GM21423 (cell line): ENCODE data around the gene DBN1.
"Not testable (repeated sequence)": the region's sequence is repeated elsewhere in the genome, so short reads cannot be mapped to it uniquely, and the experiment has no call there.

Source experiments
- ATAC-seq: cut with Tn5 transposase; IDR thresholded peaks from one replicate; pipeline ENCODE4 v1.9.1; 2021; ENCODE audit warnings: mild to moderate bottlenecking, moderate library complexity; ENCODE audit not compliant: unreplicated experiment

DBN1 gene

DNA sequence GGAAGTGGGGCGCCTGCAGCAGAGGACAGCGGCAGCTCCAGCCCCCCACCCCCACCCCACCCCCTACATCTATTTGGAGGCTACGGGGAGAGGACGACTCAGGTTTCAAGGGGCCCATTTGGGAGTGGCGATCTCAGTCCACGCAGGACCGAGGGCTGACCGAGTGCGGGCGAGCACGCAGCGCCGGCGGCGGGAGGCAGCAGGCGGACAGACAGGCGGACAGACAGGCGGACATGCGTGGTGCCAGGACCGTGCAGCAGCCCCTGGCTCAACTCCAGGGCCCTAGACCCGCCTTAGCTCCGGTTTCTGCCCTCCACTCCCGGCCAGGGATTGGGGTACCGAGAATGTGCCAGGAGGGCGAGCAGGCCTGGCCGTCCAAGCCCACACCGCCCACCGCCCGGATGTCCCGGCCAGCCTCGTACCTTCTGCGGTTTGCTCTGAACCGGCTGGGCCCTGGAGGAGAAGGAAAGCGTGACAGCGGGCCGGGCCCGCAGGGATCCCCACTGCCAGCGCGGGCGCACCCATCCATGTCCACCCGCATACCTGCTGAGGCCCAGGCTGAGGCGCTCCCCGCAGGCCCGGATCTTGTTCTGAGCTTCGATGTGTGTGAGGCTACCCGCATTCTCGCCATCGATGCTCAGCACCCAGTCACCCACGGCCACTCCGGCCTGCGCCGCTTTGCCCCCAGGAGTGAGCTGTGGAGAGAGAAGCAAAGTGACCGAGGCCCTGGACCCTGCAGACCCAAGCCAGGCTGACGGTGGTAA, 18.7 kb upstream of the DBN1 start:
- no peak for ATAC-seq

DNA sequence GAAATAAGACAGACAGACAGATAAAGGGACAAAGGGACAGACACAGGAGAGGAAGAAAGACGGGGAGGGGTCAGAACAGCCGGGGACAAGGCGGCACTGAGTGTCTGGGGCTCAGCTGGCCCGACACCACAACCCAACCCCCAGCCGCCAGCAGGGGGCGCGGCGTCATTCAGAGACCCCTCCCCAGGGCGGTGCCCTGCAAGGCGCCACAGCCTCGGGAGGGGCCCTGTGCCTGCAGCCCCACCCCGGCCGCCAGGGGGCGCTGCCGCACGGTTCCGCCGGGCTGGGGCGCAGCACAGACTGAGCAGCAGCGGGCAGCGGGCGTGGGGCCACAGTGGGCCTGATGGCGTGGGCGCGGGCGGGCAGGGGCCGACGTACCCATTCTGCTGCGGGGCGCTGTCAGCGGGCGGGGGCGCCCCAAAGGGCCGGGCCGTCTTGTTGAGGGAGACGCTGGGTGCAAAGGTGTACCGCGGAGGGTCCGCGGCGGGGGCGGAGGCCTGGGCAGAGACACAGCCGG, 18.1 kb upstream of the DBN1 start:
- no peak for ATAC-seq

DNA sequence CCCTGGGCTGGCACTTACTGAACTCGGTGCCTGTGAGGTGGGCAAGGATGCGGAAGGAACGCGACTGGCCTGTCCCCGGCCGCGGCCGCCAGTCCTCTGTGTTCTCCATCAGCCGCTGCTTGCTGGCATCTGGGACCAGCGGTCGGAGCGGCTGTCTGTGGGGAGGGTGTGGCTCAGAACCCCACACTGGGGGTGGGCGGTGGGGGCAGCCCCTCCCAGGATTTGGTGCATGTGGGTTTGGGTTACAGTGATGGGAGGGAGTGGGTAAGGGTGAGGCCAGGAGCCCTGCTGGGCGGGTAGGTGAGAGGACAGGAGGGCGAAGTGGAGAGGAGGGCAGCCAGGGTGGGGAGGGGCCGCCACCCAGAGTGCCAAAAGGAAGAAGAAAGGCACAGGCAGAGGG, 17.6 kb upstream of the DBN1 start:
- ATAC-seq = no peak

GRCh38 chr5:177490311-177490991, 17.0 kb upstream of the DBN1 start:
- ATAC-seq = no peak

DNA sequence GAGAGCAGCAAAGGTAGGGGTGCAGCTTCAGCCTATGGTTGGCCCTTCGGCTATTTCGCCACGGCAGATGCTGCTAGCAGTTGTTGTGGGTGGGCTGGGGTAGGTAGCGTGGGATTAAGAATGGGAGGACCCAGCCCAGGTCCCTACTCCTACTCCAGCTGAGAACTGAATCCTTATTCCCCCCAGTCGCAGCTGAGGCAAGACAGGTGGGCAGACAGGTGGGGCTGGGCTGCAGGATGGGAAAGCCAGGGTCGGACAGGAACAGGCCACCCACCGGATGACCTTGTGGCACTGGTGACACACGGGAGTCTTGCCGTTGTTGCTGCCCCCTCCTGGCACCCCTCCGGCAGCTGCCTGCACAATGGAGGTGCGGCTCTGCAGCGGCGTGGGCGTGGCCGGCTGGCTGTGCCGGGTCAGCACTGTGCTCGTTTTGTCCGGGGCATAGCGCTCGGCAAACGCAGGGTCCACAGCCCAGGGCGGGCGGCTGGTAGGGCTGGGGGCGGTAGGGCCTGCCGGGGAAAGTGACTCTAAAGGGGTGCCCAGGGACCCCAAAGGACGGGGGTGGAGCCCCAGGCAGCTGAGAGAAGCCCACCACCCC, 15.8 kb upstream of the DBN1 start:
- no peak for ATAC-seq

GRCh38 chr5:177487975-177488374, 14.5 kb upstream of the DBN1 start:
- ATAC-seq = no peak

DNA sequence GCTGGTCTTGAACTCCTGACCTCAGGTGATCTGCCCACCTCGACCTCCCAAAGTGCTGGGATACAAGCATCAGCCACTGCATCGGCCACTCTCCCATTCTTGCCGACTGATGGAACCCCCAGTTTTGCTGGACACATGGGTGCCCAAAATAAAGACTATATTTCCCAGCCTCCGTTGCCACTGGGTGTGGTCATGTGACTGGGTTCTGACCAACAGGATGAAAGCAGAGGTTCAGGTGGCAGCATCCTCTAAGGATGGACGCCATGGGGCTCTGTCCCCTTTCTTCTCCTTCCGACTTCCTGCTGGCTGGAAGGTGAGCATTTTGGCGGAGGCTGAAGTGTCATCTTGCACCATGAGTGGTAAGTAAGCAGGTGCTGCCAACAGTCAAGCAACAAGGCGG, 13.7 kb upstream of the DBN1 start:
- ATAC-seq = no peak

DNA sequence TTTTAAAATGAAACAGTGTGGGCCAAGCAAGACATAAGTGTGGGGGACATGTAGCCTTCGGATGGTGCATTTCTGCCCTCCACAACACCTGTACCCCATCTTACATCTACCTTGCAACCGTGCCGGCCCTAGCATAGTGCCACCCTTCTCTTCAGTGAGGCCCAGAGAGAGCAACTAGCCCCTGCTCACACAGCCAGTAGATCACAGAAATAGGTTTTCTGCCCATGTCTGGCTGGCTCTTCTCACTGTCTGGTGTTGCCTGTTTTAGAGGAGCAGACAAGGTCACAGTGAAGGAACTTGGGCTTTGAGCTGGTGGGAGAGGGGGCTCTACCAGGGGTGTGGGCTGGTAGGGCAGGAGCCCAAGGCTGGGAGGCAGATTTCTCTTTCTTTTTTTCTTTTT, 12.8 kb upstream of the DBN1 start:
- ATAC-seq = no peak

DNA sequence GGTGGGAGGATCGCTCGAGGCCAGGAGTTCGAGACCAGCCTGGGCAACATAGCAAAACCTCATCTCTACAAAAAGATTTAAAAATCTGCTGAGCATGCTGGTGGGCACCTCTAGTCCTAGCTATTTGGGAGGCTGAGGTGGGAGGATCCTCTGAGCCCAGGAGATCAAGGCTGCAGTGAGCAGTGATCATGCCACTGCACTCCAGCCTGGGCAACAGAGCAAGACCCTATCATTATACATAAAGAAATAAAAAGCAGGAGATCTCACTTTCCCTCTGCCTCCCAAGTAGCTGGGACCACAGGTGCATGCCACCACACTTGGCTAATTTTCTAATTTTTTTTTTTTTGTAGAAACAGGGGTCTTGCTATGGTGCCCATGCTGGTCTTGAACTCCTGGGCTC, 12.3 kb upstream of the DBN1 start:
- not testable (repeated sequence) for ATAC-seq

DNA sequence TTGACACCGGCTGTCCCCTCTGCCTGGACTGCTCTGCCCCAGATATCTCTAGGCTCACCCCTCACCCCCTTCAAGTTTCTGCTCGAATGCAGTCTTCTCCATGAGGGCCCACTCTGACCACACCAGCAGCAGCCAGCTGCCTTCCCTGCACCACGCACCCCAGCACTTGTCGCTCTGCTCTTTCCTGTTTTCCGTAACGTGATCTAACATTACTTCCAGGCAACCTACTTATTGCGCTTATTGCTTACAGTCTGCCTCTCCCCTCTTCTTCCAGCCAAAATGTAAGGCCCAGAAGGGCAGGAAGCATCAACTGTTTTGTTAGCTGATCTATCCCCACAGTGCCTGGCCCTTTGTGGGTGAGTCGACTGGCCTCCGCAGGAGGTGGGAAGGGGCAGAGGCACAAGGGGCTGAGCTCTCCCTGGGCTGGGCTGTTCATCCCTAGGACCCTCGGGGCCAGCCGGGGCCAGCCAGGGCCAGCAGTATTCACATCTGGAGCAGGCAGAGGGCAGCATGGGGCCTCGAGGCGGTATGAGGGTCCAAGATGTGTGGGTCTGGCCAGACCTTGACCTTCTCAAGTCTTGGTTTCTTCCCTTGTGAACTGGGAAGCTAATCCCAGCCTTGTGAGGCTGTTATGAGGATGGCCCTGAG, 11.6 kb upstream of the DBN1 start:
- no peak for ATAC-seq

GRCh38 chr5:177483994-177484901, 10.8 kb upstream of the DBN1 start:
- no peak for ATAC-seq

GRCh38 chr5:177483042-177483441, 9.6 kb upstream of the DBN1 start:
- no peak for ATAC-seq

DNA sequence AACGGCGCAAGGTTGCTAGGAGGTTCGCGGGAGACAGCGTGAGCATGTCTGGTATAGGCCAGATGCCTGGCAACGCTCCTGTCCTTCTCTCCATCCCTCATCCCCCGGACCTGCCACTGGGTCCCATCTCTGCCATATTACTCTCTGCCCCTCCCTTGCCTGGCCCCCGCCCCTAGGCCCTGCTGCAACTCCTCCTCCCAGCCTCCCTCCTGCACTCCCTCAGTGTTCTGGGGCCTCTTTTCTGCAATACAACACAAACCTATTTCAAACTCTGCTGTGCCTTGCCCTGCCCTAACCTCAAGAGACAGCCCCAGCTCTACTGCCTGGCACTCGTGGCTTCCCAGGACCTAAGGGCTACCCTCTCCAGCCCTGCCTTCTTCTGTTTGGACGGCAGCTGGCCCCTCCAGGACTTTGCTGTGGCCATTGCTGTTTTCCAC, 8.9 kb upstream of the DBN1 start:
- ATAC-seq = no peak

- ATAC-seq = no peak
Observed at GRCh38 chr5:177479774-177480173, 6.3 kb upstream of the DBN1 start.

DNA sequence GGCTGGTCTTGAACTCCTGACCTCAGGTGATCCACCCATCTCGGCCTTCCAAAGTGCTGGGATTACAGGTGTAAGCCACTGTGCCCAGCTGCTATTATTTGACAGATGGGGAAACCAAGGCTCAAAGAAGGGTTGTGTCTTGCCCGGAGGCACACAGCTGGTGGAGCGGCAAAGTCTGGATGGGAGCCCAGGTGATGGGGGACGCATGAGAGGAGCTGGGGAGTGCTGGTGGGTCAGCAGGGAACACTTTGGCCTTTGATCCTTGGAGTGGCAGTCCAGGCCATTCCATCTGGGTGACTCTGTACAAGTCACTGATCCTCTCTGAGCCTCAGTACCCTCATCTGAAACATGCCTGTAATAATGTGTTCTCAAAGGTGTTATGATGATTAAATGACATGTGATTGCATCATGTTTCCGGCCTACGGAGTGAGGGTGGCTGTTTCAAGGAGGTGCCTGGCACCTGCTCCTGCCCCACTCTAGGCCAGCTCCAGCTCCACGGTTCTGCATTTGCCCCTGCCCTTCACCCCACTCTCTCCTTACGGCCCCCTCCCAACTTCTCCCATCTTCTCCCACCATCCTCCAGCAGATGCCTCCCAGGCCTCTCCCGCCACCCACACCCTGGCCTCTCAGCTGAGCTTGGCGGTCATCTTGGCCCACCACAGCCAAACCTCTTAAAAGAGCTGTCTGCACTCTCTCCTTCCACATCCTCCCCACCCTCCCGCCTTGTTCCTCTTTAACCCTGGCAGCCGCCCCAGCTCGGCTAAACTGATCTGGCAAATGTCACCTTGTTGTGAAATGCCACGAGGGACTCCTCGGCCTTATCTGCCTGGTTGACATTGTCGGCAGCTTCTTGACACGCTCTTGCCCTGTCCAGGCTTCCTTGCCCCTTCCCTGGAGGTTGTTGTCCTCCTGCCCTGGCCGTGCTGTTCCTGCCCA, 5.5 kb upstream of the DBN1 start:
- ATAC-seq = no peak

GRCh38 chr5:177477701-177478477, 4.5 kb upstream of the DBN1 start:
- no peak for ATAC-seq

- ATAC-seq = no peak
Observed at GRCh38 chr5:177476531-177477233, 3.2 kb upstream of the DBN1 start.
